Uterus (tissue), 2 donors: ENCODE measurements around the gene ITPRIP.

Source experiments
- CTCF ChIP-seq, 4 experiments: fragments of 200-600 bp in 2 of 4; fragments of 450-650 bp in 2 of 4; sonication (generic) in 2 of 4; IDR thresholded peaks; one replicate each; pipeline ENCODE4 v1.5.1; 2016 to 2019; ENCODE audit warnings: antibody characterized with exemption in 4 of 4, mild to moderate bottlenecking in 2 of 4, moderate library complexity in 1 of 4
- POLR2A ChIP-seq, 2 donors: fragments of 450-650 bp; IDR thresholded peaks; one replicate each; pipeline ENCODE4 v1.6.1; 2016; ENCODE audit warnings: antibody characterized with exemption in 2 of 2, mild to moderate bottlenecking in 1 of 2, moderate library complexity in 1 of 2

GRCh38 chr10:104268713-104269645 lies 69.3 kb downstream of the ITPRIP start, which contains the start of gene GSTO2:
- no peak for TF ChIP-seq CTCF (IDR thresholded peaks at IDR 0.05)
- peak; percentile 71 to 77 for TF ChIP-seq POLR2A (IDR thresholded peaks at IDR 0.05)
